H1 (cell line): ENCODE results near the gene MAGI1.

Experiments
- CTBP2 ChIP-seq: IDR thresholded peaks from 2 replicates; pipeline ENCODE4 v1.7.0; 2011; ENCODE audit warnings: borderline replicate concordance, mild to moderate bottlenecking, moderate library complexity, mixed read lengths, low read length; ENCODE audit not compliant: insufficient read depth, insufficient read length
- CTCF ChIP-seq, 3 experiments: IDR thresholded peaks; 1 replicate in 2 of 3; 2 replicates in 1 of 3; pipeline versions ENCODE4 v1.5.1 to v1.6.1; 2011; ENCODE audit warnings: low read length in 3 of 3, mild to moderate bottlenecking in 3 of 3, inconsistent platforms in 2 of 3, low read depth in 1 of 3, moderate library complexity in 1 of 3; ENCODE audit not compliant: insufficient read depth in 1 of 3; ENCODE audit errors: control extremely low read depth in 1 of 3
- EGR1 ChIP-seq: IDR thresholded peaks from 2 replicates; pipeline ENCODE4 v1.6.1; 2011; ENCODE audit warnings: low read depth, low read length, borderline replicate concordance
- EZH2 ChIP-seq: fragments of 200-600 bp; sonication (generic); IDR thresholded peaks from 2 replicates; pipeline ENCODE4 v1.7.1; 2012; ENCODE audit warnings: low read depth, mild to moderate bottlenecking, moderate library complexity, low read length, inconsistent platforms; ENCODE audit not compliant: severe bottlenecking
- GTF2F1 ChIP-seq: IDR thresholded peaks from 2 replicates; pipeline ENCODE4 v1.6.1; 2012; ENCODE audit warnings: low read depth, low read length, improper control_type of control experiment, borderline replicate concordance
- KDM5A ChIP-seq: fragments of 200-600 bp; IDR thresholded peaks from 2 replicates; pipeline ENCODE4 v1.7.1; 2012; ENCODE audit warnings: mild to moderate bottlenecking, low read length, inconsistent platforms, mixed read lengths
- MAX ChIP-seq: IDR thresholded peaks from 2 replicates; pipeline ENCODE4 v1.6.1; 2012; ENCODE audit warnings: inconsistent platforms
- POLR2A ChIP-seq, 2 experiments: IDR thresholded peaks; 1 replicate in 1 of 2; 2 replicates in 1 of 2; pipeline ENCODE4 v1.6.1; 2011; ENCODE audit warnings: low read depth in 2 of 2, low read length in 2 of 2, mild to moderate bottlenecking in 2 of 2; ENCODE audit errors: control extremely low read depth in 1 of 2
- POU5F1 ChIP-seq: IDR thresholded peaks from 2 replicates; pipeline ENCODE4 v1.6.1; 2011; ENCODE audit warnings: low read depth, mild to moderate bottlenecking, low read length, moderate library complexity
- RFX5 ChIP-seq: IDR thresholded peaks from 2 replicates; pipeline ENCODE4 v1.6.1; 2011; ENCODE audit warnings: low read depth, low read length, improper control_type of control experiment, borderline replicate concordance
- TAF7 ChIP-seq: optimal IDR thresholded peaks from 2 replicates; pipeline ENCODE3; 2011; ENCODE audit warnings: low read depth, mild to moderate bottlenecking, inconsistent platforms, low read length, moderate library complexity, borderline replicate concordance
- TEAD4 ChIP-seq: IDR thresholded peaks from 2 replicates; pipeline ENCODE4 v1.6.1; 2012; ENCODE audit warnings: low read depth, low read length, inconsistent platforms, mixed read lengths
- USF2 ChIP-seq: IDR thresholded peaks from 2 replicates; pipeline ENCODE4 v1.6.1; 2011; ENCODE audit warnings: low read length, improper control_type of control experiment

DNA sequence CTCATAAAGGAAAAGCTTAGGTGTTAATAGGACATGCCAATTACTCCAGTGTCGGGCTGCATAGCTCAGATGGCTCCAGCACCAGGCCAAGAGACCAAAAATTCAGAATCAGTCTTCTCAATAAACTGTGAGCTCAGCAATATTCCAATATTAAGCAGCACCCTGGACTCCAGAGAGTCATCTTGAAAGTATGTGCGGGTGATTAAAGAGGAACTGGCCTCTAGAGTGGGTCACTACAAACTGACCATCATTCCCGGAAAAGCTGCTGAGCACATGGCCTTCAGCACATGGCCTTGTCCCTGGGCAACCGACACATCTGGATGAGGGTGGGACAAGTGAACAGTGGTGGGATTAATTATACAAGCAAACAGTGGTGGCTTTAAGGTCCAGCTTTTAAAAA lies 59.0 kb downstream of the MAGI1 start:
- no peak for TF ChIP-seq CTCF (IDR thresholded peaks at IDR 0.05; ENCODE audit: control extremely low read depth in 1 of 3, insufficient read depth in 1 of 3, low read depth in 1 of 3, low read length in 3 of 3)
- TF ChIP-seq USF2: no peak
- no peak for TF ChIP-seq EZH2
- TF ChIP-seq EGR1: no peak
- TF ChIP-seq MAX: no peak
- TF ChIP-seq TAF7: no peak
- no peak for TF ChIP-seq KDM5A
- TF ChIP-seq GTF2F1: no peak
- no peak for TF ChIP-seq POLR2A (IDR thresholded peaks at IDR 0.05; ENCODE audit: control extremely low read depth in 1 of 2, low read depth in 2 of 2, low read length in 2 of 2)
- no peak for TF ChIP-seq CTBP2
- no peak for TF ChIP-seq POU5F1
- TF ChIP-seq TEAD4: no peak
- no peak for TF ChIP-seq RFX5
